Sigmoid colon (tissue), 7 donors: ENCODE measurements around the gene HNRNPC. TPM values are rescaled to one million over a fixed set of nuclear protein-coding genes. Genes with fewer than 3 reads are reported as not detected.

ENCODE experiments used
- DNase-seq: peaks from one replicate; pipeline ENCODE4 v3.0.0-alpha.2; 2019
- H3K27ac ChIP-seq, 4 donors: fragments of 200-600 bp; sonication (generic); one replicate each; pipeline ENCODE4 v1.5.1; 2016 to 2019; ENCODE audit warnings: mild to moderate bottlenecking in 1 of 4
- H3K27me3 ChIP-seq, 3 donors: fragments of 200-600 bp; sonication (generic); one replicate each; pipeline ENCODE4 v1.5.1; 2019; ENCODE audit warnings: mild to moderate bottlenecking in 1 of 3
- H3K36me3 ChIP-seq, 4 donors: fragments of 200-600 bp; sonication (generic); one replicate each; pipeline ENCODE4 v1.5.1; 2016 to 2019
- H3K4me1 ChIP-seq, 4 donors: fragments of 200-600 bp; sonication (generic); one replicate each; pipeline ENCODE4 v1.5.1; 2017 to 2019
- H3K4me3 ChIP-seq, 4 donors: fragments of 200-600 bp; sonication (generic); one replicate each; pipeline ENCODE4 v1.5.1; 2017 to 2019; ENCODE audit warnings: mild to moderate bottlenecking in 2 of 4, moderate library complexity in 1 of 4
- H3K9me3 ChIP-seq, 4 donors: fragments of 200-600 bp in 3 of 4; sonication (generic) in 3 of 4; one replicate each; pipeline versions ENCODE4 v1.5.1 to v1.6.1; 2013 to 2019
- CTCF ChIP-seq, 4 experiments: fragments of 450-650 bp in 3 of 4; fragments of 200-600 bp in 1 of 4; IDR thresholded peaks; one replicate each; pipeline ENCODE4 v1.5.1; 2016 to 2019; ENCODE audit warnings: antibody characterized with exemption in 4 of 4, mild to moderate bottlenecking in 3 of 4, moderate library complexity in 2 of 4
- EP300 ChIP-seq, 4 donors: sonication (generic); formaldehyde crosslinking; IDR thresholded peaks; one replicate each; pipeline ENCODE4 v1.6.1; 2017; ENCODE audit warnings: antibody characterized with exemption in 4 of 4
- POLR2A ChIP-seq, 2 donors: fragments of 450-650 bp; IDR thresholded peaks; one replicate each; pipeline ENCODE4 v1.6.1; 2016; ENCODE audit warnings: antibody characterized with exemption in 2 of 2, mild to moderate bottlenecking in 2 of 2, moderate library complexity in 2 of 2
- POLR2AphosphoS5 ChIP-seq, 4 donors: sonication (generic); formaldehyde crosslinking; IDR thresholded peaks; one replicate each; pipeline ENCODE4 v1.6.1; 2017; ENCODE audit warnings: antibody characterized with exemption in 4 of 4
- WGBS, 2 donors: extraction: QIAGEN DNeasy Blood & Tissue Kit; methylation state at CpG; one replicate each; pipeline ENCODE4 v1.1.7; 2013; 5-methylcytosine and 5-hydroxymethylcytosine counted together
- intact Hi-C: fragments of 100-400 bp; cut with DNase I; formaldehyde crosslinking; loops from one replicate; pipeline ENCODE4 v1.15.1; 2023
- polyA plus RNA-seq, 3 donors: library from polyadenylated mRNA; stranded (reverse); fragments of 200-250 nt; gene quantifications; one replicate each; pipeline ENCODE4 v1.2.3, GENCODE V29; 2013
- total RNA-seq, 4 donors: library from RNA; depleted of rRNA; stranded (reverse); fragments of >200 nt; gene quantifications; one replicate each; pipeline ENCODE4 v1.1.0, GENCODE V29; 2016
- donor health status: healthy with polysubstance abuse.
- donor health status: Bipolar disorder and iron deficiency.
- donor health status: healthy.

The HNRNPC gene
- total and polyA plus RNA-seq, 7 donors = 365 to 645 (median 419) TPM

GRCh38 chr14:21238823-21239518, 30.3 kb downstream of the HNRNPC start:
- Histone ChIP-seq H3K27ac (no peak overlapping the region), H3K36me3 (peaks cover 0 to 19% (median under 1%) of the 10 kb centered on the region in 4 donors), H3K4me1 (peaks cover 0 to 60% (median 34%) of the 10 kb centered on the region in 4 donors), H3K4me3 (no peak overlapping the region), H3K27me3 (no peaks in the 10 kb centered on the region), H3K9me3 (no peaks in the 10 kb centered on the region)
- TF ChIP-seq POLR2A (IDR thresholded peaks at IDR 0.05) (no peak), EP300 (IDR thresholded peaks at IDR 0.05) (no peak), CTCF (IDR thresholded peaks at IDR 0.05) (no peak), POLR2AphosphoS5 (IDR thresholded peaks at IDR 0.05) (no peak)
- intact Hi-C loops = loop anchor here (10.0 kb wide), 1 partner anchor 146 kb away; the partner anchor contains the start of gene SUPT16H
- WGBS, 2 donors = 94 to 95% methylated on average over 11 of the region's 11 CpGs
- DNase-seq = no peak

DNA sequence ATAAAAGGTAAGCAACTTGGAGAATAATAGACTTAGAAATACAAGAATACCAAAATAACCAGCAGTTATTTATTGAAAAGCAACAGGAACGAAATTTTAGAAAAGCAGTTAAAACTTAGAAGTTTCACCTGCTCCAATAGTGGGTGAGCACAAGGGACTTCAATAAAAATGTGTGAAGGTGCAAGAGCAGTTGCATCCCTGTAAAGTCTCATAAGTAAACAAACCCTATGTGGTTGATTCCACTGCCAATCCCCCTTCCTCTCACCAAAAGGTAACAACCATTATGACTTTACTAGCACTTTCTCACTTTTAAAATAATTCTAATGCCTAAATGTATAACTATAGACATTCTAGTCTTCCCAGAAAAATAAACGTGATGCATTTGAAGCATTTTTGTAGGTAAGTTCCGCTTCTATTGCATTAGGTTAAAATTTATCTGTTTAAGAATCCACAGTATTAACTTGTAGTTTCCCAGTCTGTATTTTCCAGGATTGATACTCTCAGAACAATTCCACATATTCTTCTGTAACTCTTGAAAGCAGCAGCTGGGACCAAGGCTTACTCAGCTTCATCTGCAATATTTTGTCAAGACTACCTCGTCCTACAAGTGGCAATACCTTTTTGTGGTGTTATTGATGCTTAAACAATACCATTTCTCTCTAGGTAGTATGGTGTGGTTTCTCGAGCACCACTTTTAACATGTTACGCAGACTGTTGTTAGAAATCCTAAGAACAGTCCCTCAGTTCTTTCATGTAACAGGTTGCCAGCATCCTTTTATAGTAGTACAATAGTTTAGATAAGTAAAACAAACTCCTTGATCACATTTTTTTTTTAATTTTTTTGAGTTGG, 32.1 kb downstream of the HNRNPC start:
- peaks cover 0 to 78% (median 51%) of the 10 kb centered on the region in 4 donors for H3K4me1 ChIP-seq
- WGBS, 2 donors = 69 to 78% methylated on average over 6 of the region's 6 CpGs

GRCh38 chr14:21234112-21234511, 35.1 kb downstream of the HNRNPC start:
- Histone ChIP-seq H3K27ac (no peak overlapping the region), H3K4me3 (no peak overlapping the region), H3K27me3 (no peaks in the 10 kb centered on the region), H3K9me3 (no peaks in the 10 kb centered on the region), H3K4me1 (peaks cover 0 to 73% (median 52%) of the 10 kb centered on the region in 4 donors), H3K36me3 (peaks cover 0 to 61% (median 20%) of the 10 kb centered on the region in 4 donors)
- intact Hi-C loops = loop anchor here (10.0 kb wide), 1 partner anchor 151 kb away; the partner anchor contains the start of gene SUPT16H
- WGBS, 2 donors = 85 to 94% methylated on average over 5 of the region's 5 CpGs
- no peak for DNase-seq
- TF ChIP-seq POLR2AphosphoS5 (IDR thresholded peaks at IDR 0.05) (no peak), EP300 (IDR thresholded peaks at IDR 0.05) (no peak), POLR2A (IDR thresholded peaks at IDR 0.05) (no peak), CTCF (IDR thresholded peaks at IDR 0.05) (no peak)

More for the DNA sequence above, 32.1 kb downstream of the HNRNPC start:
- intact Hi-C loops = loop anchor here (10.0 kb wide), 1 partner anchor 148 kb away; the partner anchor contains the start of gene SUPT16H
- Histone ChIP-seq H3K36me3 (peaks cover 0 to 35% (median 9%) of the 10 kb centered on the region in 4 donors), H3K4me3 (no peak overlapping the region), H3K27ac (no peak overlapping the region), H3K9me3 (no peaks in the 10 kb centered on the region), H3K27me3 (no peaks in the 10 kb centered on the region)
- TF ChIP-seq POLR2AphosphoS5 (IDR thresholded peaks at IDR 0.05) (no peak), POLR2A (IDR thresholded peaks at IDR 0.05) (no peak), EP300 (IDR thresholded peaks at IDR 0.05) (no peak), CTCF (IDR thresholded peaks at IDR 0.05) (no peak)
- DNase-seq = no peak

- DNase-seq = no peak
- no peak for TF ChIP-seq POLR2AphosphoS5 (IDR thresholded peaks at IDR 0.05)
- TF ChIP-seq EP300 (IDR thresholded peaks at IDR 0.05) = no peak
- TF ChIP-seq CTCF (IDR thresholded peaks at IDR 0.05) = no peak
- no peak for TF ChIP-seq POLR2A (IDR thresholded peaks at IDR 0.05)
- Histone ChIP-seq H3K4me3 (no peak overlapping the region), H3K4me1 (peaks cover 0 to 73% (median 52%) of the 10 kb centered on the region in 4 donors), H3K27ac (no peak overlapping the region), H3K9me3 (no peaks in the 10 kb centered on the region), H3K27me3 (no peaks in the 10 kb centered on the region), H3K36me3 (peaks cover 0 to 63% (median 21%) of the 10 kb centered on the region in 4 donors)
- 54 to 67% methylated on average over 8 of the region's 8 CpGs for WGBS, 2 donors
- intact Hi-C loops = loop anchor here (10.0 kb wide), 1 partner anchor 151 kb away; the partner anchor contains the start of gene SUPT16H
Observed at GRCh38 chr14:21233457-21234076, 35.7 kb downstream of the HNRNPC start.
